Muscle layer of colon (tissue), 2 donors: Measurements from ENCODE around the gene OR14A2.
"Not testable (repeated sequence)": the region's sequence is repeated elsewhere in the genome, so short reads cannot be mapped to it uniquely, and the experiment has no call there.

Experiments
- H3K27ac ChIP-seq: one replicate; pipeline ENCODE4 v1.7.0; 2013; ENCODE audit warnings: low read depth, mild to moderate bottlenecking, low read length, moderate library complexity
- H3K27me3 ChIP-seq, 2 donors: one replicate each; pipeline ENCODE4 v1.7.0; 2013; ENCODE audit warnings: low read length in 2 of 2, mild to moderate bottlenecking in 2 of 2; ENCODE audit not compliant: insufficient read depth in 2 of 2, control insufficient read depth in 1 of 2
- H3K36me3 ChIP-seq: one replicate; pipeline ENCODE4 v1.7.0; 2013; ENCODE audit warnings: mild to moderate bottlenecking, low read length; ENCODE audit not compliant: insufficient read depth
- H3K4me1 ChIP-seq: one replicate; pipeline ENCODE4 v1.7.0; 2013; ENCODE audit warnings: mild to moderate bottlenecking, low read length; ENCODE audit not compliant: insufficient read depth
- H3K4me3 ChIP-seq, 2 donors: one replicate each; pipeline ENCODE4 v1.7.0; 2013; ENCODE audit warnings: low read length in 2 of 2, low read depth in 1 of 2, mild to moderate bottlenecking in 1 of 2, moderate library complexity in 1 of 2
- H3K9ac ChIP-seq: one replicate; pipeline ENCODE4 v1.7.0; 2013; ENCODE audit warnings: low read length
- H3K9me3 ChIP-seq: one replicate; pipeline ENCODE4 v1.7.0; 2013; ENCODE audit warnings: mild to moderate bottlenecking, low read length
- donor health status: abdominal sarcoma.
- donor health status: Adenocarcinoma of cecum.

Gene OR14A2

GRCh38 chr1:247721222-247721621 is 26.7 kb downstream of the OR14A2 start:
- Histone ChIP-seq H3K27ac (no peak overlapping the region), H3K9me3 (no peaks in the 10 kb centered on the region), H3K4me1 (no peaks in the 10 kb centered on the region), H3K9ac (no peak overlapping the region), H3K27me3 (no peaks in the 10 kb centered on the region), H3K36me3 (no peaks in the 10 kb centered on the region), H3K4me3 (no peak overlapping the region)

GRCh38 chr1:247716546-247716945 is 31.4 kb downstream of the OR14A2 start, which contains the start of gene OR6F1:
OR6F1 (minus strand) TSS chr1:247716646; CDS start chr1:247712755, 3,891 bp downstream.
- no peaks in the 10 kb centered on the region for H3K4me1 ChIP-seq
- H3K27ac ChIP-seq, result no peak within 1 kb of the TSS
- no peaks in the 10 kb centered on the region for H3K27me3 ChIP-seq
- H3K9me3 ChIP-seq, result no peaks in the 10 kb centered on the region
- H3K4me3 ChIP-seq, result no peak within 1 kb of the TSS
- H3K9ac ChIP-seq, result no peak within 1 kb of the TSS
- no peaks in the 10 kb centered on the region for H3K36me3 ChIP-seq

GRCh38 chr1:247713753-247714152 is 34.2 kb downstream of the OR14A2 start:
- no peak overlapping the region for H3K27ac ChIP-seq
- H3K4me1 ChIP-seq, result no peaks in the 10 kb centered on the region
- no peaks in the 10 kb centered on the region for H3K27me3 ChIP-seq
- H3K9me3 ChIP-seq, result no peaks in the 10 kb centered on the region
- H3K36me3 ChIP-seq, result no peaks in the 10 kb centered on the region
- H3K4me3 ChIP-seq, result no peak overlapping the region
- H3K9ac ChIP-seq, result no peak overlapping the region

- not testable (repeated sequence) for H3K4me3 ChIP-seq, H3K27me3 ChIP-seq
These were observed 37.3 kb downstream of the OR14A2 start for GRCh38 chr1:247710681-247711080.

GRCh38 chr1:247701338-247701737 is 46.6 kb downstream of the OR14A2 start:
- no peaks in the 10 kb centered on the region for H3K9me3 ChIP-seq
- no peaks in the 10 kb centered on the region for H3K27me3 ChIP-seq
- H3K9ac ChIP-seq, result no peak overlapping the region
- no peaks in the 10 kb centered on the region for H3K36me3 ChIP-seq
- H3K4me3 ChIP-seq, result no peak overlapping the region
- no peaks in the 10 kb centered on the region for H3K4me1 ChIP-seq
- H3K27ac ChIP-seq, result no peak overlapping the region

More at GRCh38 chr1:247710681-247711080, 37.3 kb downstream of the OR14A2 start:
- H3K27ac ChIP-seq, H3K9me3 ChIP-seq, H3K9ac ChIP-seq, H3K36me3 ChIP-seq, H3K4me1 ChIP-seq: not testable (repeated sequence)

- no peak overlapping the region for H3K4me3 ChIP-seq
- no peak overlapping the region for H3K27ac ChIP-seq
- no peaks in the 10 kb centered on the region for H3K4me1 ChIP-seq
- no peak overlapping the region for H3K9ac ChIP-seq
- H3K27me3 ChIP-seq, result no peaks in the 10 kb centered on the region
- H3K36me3 ChIP-seq, result no peaks in the 10 kb centered on the region
- H3K9me3 ChIP-seq, result no peaks in the 10 kb centered on the region
These were observed 66.5 kb downstream of the OR14A2 start for GRCh38 chr1:247681288-247681897.

- Histone ChIP-seq H3K9me3 (no peaks in the 10 kb centered on the region), H3K27ac (no peak overlapping the region), H3K4me3 (no peak overlapping the region), H3K36me3 (no peaks in the 10 kb centered on the region), H3K4me1 (no peaks in the 10 kb centered on the region), H3K27me3 (no peaks in the 10 kb centered on the region), H3K9ac (no peak overlapping the region)
These were observed 67.8 kb downstream of the OR14A2 start for GRCh38 chr1:247680171-247680570.

- H3K36me3 ChIP-seq, result no peaks in the 10 kb centered on the region
- no peaks in the 10 kb centered on the region for H3K27me3 ChIP-seq
- H3K27ac ChIP-seq, result no peak within 1 kb of the TSS
- H3K4me3 ChIP-seq, result no peak within 1 kb of the TSS
- no peaks in the 10 kb centered on the region for H3K9me3 ChIP-seq
- H3K9ac ChIP-seq, result no peak within 1 kb of the TSS
- no peaks in the 10 kb centered on the region for H3K4me1 ChIP-seq
These were observed 68.3 kb downstream of the OR14A2 start, which contains the start of gene OR13G1 for GRCh38 chr1:247679639-247680038. OR13G1 (minus strand) TSS chr1:247679739; CDS start chr1:247673041, 6,698 bp downstream.
